ENCODE measurements around the gene PLAGL1. TPM values are rescaled to one million over a fixed set of nuclear protein-coding genes. Genes with fewer than 3 reads are reported as not detected.

Gene PLAGL1
- total RNA-seq, 4 donors from 2014 or later: 6.6 to 10.5 (median 7.4) TPM

GRCh38 chr6:143901885-143902750 lies 105.9 kb downstream of the PLAGL1 start:
- Histone ChIP-seq H3K4me1 (peaks cover 16 to 17% of the 10 kb centered on the region in 2 donors), H3K36me3 (no peaks in the 10 kb centered on the region), H3K4me3 (replicated peaks in 1 of 3) (no peak overlapping the region), H3K9me3 (no peaks in the 10 kb centered on the region), H3K27me3 (no peaks in the 10 kb centered on the region), H3K27ac (peak overlapping the region; percentile 63 to 85 (median 70))
- no peak for TF ChIP-seq POLR2A (IDR thresholded peaks at IDR 0.05)
- TF ChIP-seq CTCF (IDR thresholded peaks at IDR 0.05): no peak
- peak; percentile 61 to 72 for DNase-seq
- WGBS, 2 donors: 15 to 20% methylated on average over 6 of the region's 6 CpGs
- intact Hi-C loops (cut with DNase I): no loop called here

GRCh38 chr6:143900358-143900757 lies 107.7 kb downstream of the PLAGL1 start:
- 92 to 94% methylated on average over 2 of the region's 2 CpGs for WGBS, 2 donors
- Histone ChIP-seq H3K36me3 (no peaks in the 10 kb centered on the region), H3K27me3 (no peaks in the 10 kb centered on the region), H3K4me3 (replicated peaks in 1 of 3) (no peak overlapping the region), H3K27ac (no peak overlapping the region), H3K9me3 (no peaks in the 10 kb centered on the region), H3K4me1 (peaks cover 17 to 23% of the 10 kb centered on the region in 2 donors)
- intact Hi-C loops (cut with DNase I): no loop called here
- no peak for DNase-seq
- TF ChIP-seq CTCF (IDR thresholded peaks at IDR 0.05) (no peak), POLR2A (IDR thresholded peaks at IDR 0.05) (no peak)

- H3K9me3 ChIP-seq: no peaks in the 10 kb centered on the region
- H3K36me3 ChIP-seq: no peaks in the 10 kb centered on the region
- WGBS, 2 donors: 65 to 75% methylated on average over 3 of the region's 3 CpGs
- intact Hi-C loops (cut with DNase I): no loop called here
- H3K27me3 ChIP-seq: no peaks in the 10 kb centered on the region
- H3K4me1 ChIP-seq: peaks cover under 1 to 8% of the 10 kb centered on the region in 2 donors
- no peak overlapping the region for H3K27ac ChIP-seq
- DNase-seq: no peak
- TF ChIP-seq CTCF (IDR thresholded peaks at IDR 0.05): no peak
- no peak for TF ChIP-seq POLR2A (IDR thresholded peaks at IDR 0.05)
- no peak overlapping the region for H3K4me3 ChIP-seq (replicated peaks in 1 of 3)
Observed at GRCh38 chr6:143896126-143896860, 111.8 kb downstream of the PLAGL1 start.

GRCh38 chr6:143894655-143895054 lies 113.4 kb downstream of the PLAGL1 start:
- no peak for DNase-seq
- Histone ChIP-seq H3K4me3 (replicated peaks in 1 of 3) (no peak overlapping the region), H3K36me3 (no peaks in the 10 kb centered on the region), H3K9me3 (no peaks in the 10 kb centered on the region), H3K27ac (no peak overlapping the region), H3K4me1 (peaks cover 0 to 7% of the 10 kb centered on the region in 2 donors), H3K27me3 (no peaks in the 10 kb centered on the region)
- intact Hi-C loops (cut with DNase I): no loop called here
- TF ChIP-seq CTCF (IDR thresholded peaks at IDR 0.05) (no peak), POLR2A (IDR thresholded peaks at IDR 0.05) (no peak)
- 86 to 88% methylated on average over 1 of the region's 1 CpG for WGBS, 2 donors

Small RNA genes lying within 50 kb of the gene (small RNA-seq; reads per million reads assigned to genes)
- gene RF02143: not detected

Other genes starting within 250 kb of the PLAGL1 start
- gene LTV1, start 164.9 kb downstream of the PLAGL1 start, total RNA-seq: 10 to 100 TPM; 10.8 to 15.7 (median 13.6) TPM
- not detected for gene ZC2HC1B, start 143.8 kb downstream of the PLAGL1 start, total RNA-seq
- 100 to 1,000 TPM in 2 of 4 donors, 10 to 100 TPM in 2; 63.1 to 205 (median 133) TPM for gene SF3B5, start 87.3 kb upstream of the PLAGL1 start, total RNA-seq
- 10 to 100 TPM; 23.9 to 61.1 (median 31.8) TPM for gene STX11, start 142.3 kb upstream of the PLAGL1 start, total RNA-seq